HCT116 (cell line): ENCODE data around the gene DCLK3. TPM values are rescaled to one million over a fixed set of nuclear protein-coding genes. Genes with fewer than 3 reads are reported as not detected.

Experiments used
- ATAC-seq: fragments of 200-7000 bp; cut with Tn5 transposase; 2 replicates; pipeline ENCODE4 v1.9.1; 2020; ENCODE audit warnings: mild to moderate bottlenecking, moderate library complexity
- BruUV-seq: library from RNA; stranded (reverse); fragments of 400-500 nt; replicated peaks from 2 replicates; lab custom pipeline; 2021; lab: Mats Ljungman, UMichigan
- CTCF ChIA-PET: fragments of 300-600 bp; sonication (Branson Sonifier 250); formaldehyde crosslinking; loops from one replicate; lab custom pipeline; 2021; ENCODE audit warnings: antibody characterized with exemption; lab: Charles Lee
- POLR2A ChIA-PET: fragments of 300-600, 350-600 bp; sonication (Branson Sonifier 250); formaldehyde crosslinking; loops from one replicate; lab custom pipeline; 2021; ENCODE audit warnings: antibody characterized with exemption; lab: Charles Lee
- RAD21 ChIA-PET, 2 experiments: fragments of 300-600 bp; sonication (Branson Sonifier 250); formaldehyde crosslinking; loops; one replicate each; lab custom pipeline; 2023; ENCODE audit warnings: low total read pairs in 2 of 2; ENCODE audit not compliant: uncharacterized antibody in 2 of 2, unreplicated experiment in 2 of 2, low non-redundant PET in 1 of 2; lab: Charles Lee
- DNase-seq: peaks from one replicate; pipeline ENCODE4 v3.0.0-alpha.2; 2010; ENCODE audit warnings: low read depth, low spot score
- H2AFZ ChIP-seq: fragments of 200-600 bp; shearing (Covaris generic), sonication (generic); 2 replicates; pipeline ENCODE4 v1.6.1; 2017; ENCODE audit warnings: low read depth, mixed run types, mixed read lengths, antibody characterized with exemption, low read length; ENCODE audit not compliant: poor library complexity, severe bottlenecking
- H3K27ac ChIP-seq: 2 replicates; pipeline ENCODE4 v1.5.1; 2012; ENCODE audit warnings: low read depth, low read length
- H3K27me3 ChIP-seq: fragments of 200-600 bp; sonication (generic); 2 replicates; pipeline ENCODE4 v1.6.1; 2016; ENCODE audit warnings: mixed run types, low read length, mixed read lengths; ENCODE audit not compliant: insufficient read depth
- H3K36me3 ChIP-seq, 2 experiments: fragments of 200-500 bp in 1 of 2; fragments of 200-600 bp in 1 of 2; sonication (Bioruptor generic) in 1 of 2; sonication (generic) in 1 of 2; 2 replicates each; pipeline versions ENCODE4 v1.5.1 to v1.6.1; 2014 to 2016; ENCODE audit warnings: low read length in 2 of 2, inconsistent platforms in 1 of 2, mixed read lengths in 1 of 2, mixed run types in 1 of 2; ENCODE audit not compliant: insufficient read depth in 2 of 2, control insufficient read depth in 1 of 2
- H3K4me1 ChIP-seq, 2 experiments: fragments of 200-600 bp in 1 of 2; sonication (generic) in 1 of 2; 2 replicates each; pipeline versions ENCODE4 v1.5.1 to v1.6.1; 2012 to 2017; ENCODE audit warnings: low read length in 2 of 2, inconsistent platforms in 1 of 2, mild to moderate bottlenecking in 1 of 2, mixed read lengths in 1 of 2, mixed run types in 1 of 2, moderate library complexity in 1 of 2; ENCODE audit not compliant: insufficient read depth in 2 of 2, control insufficient read depth in 1 of 2
- H3K4me2 ChIP-seq: fragments of 200-600 bp; sonication (generic); 2 replicates; pipeline ENCODE4 v1.6.1; 2017; ENCODE audit warnings: mixed run types, low read length, mixed read lengths
- H3K4me3 ChIP-seq, 2 experiments: fragments of 200-600 bp in 1 of 2; sonication (generic) in 1 of 2; replicated peaks in 1 of 2; 2 replicates each; pipeline ENCODE4 v1.5.1; 2011 to 2016; ENCODE audit warnings: low read length in 2 of 2, control low read depth in 1 of 2, low read depth in 1 of 2, mild to moderate bottlenecking in 1 of 2, mixed read lengths in 1 of 2, mixed run types in 1 of 2
- H3K79me2 ChIP-seq: fragments of 200-600 bp; sonication (generic); 2 replicates; pipeline ENCODE4 v1.6.1; 2017; ENCODE audit warnings: mild to moderate bottlenecking, mixed run types, low read length, moderate library complexity, mixed read lengths; ENCODE audit not compliant: insufficient read depth
- H3K9ac ChIP-seq: fragments of 200-600 bp; sonication (generic); 2 replicates; pipeline ENCODE4 v1.6.1; 2016; ENCODE audit warnings: low read length, mixed read lengths
- H3K9me2 ChIP-seq: fragments of 200-600 bp; sonication (generic), shearing (Covaris generic); 2 replicates; pipeline ENCODE4 v1.6.1; 2017; ENCODE audit warnings: mixed run types, mild to moderate bottlenecking, moderate library complexity; ENCODE audit not compliant: insufficient read depth
- H3K9me3 ChIP-seq, 2 experiments: fragments of 200-500 bp in 1 of 2; fragments of 200-600 bp in 1 of 2; sonication (Bioruptor generic) in 1 of 2; sonication (generic) in 1 of 2; 2 replicates each; pipeline ENCODE4 v1.6.1; 2014 to 2017; ENCODE audit warnings: low read length in 2 of 2, mixed read lengths in 2 of 2, inconsistent platforms in 1 of 2, low read depth in 1 of 2, mild to moderate bottlenecking in 1 of 2, mixed run types in 1 of 2, moderate library complexity in 1 of 2; ENCODE audit not compliant: control insufficient read depth in 1 of 2, insufficient read depth in 1 of 2
- H4K20me1 ChIP-seq: fragments of 200-600 bp; sonication (generic), shearing (Covaris generic); 2 replicates; pipeline ENCODE4 v1.6.1; 2017; ENCODE audit warnings: mixed run types, mild to moderate bottlenecking, moderate library complexity; ENCODE audit not compliant: insufficient read depth
- CBX3 ChIP-seq: IDR thresholded peaks from 2 replicates; pipeline ENCODE4 v1.6.1; 2012; ENCODE audit warnings: low read depth
- CEBPB ChIP-seq: IDR thresholded peaks from 2 replicates; pipeline ENCODE4 v1.6.1; 2012; ENCODE audit warnings: low read depth
- EGR1 ChIP-seq: IDR thresholded peaks from 2 replicates; pipeline ENCODE4 v1.6.1; 2012; ENCODE audit warnings: low read depth
- EZH2phosphoT487 ChIP-seq: fragments of 200-600 bp; IDR thresholded peaks from 2 replicates; pipeline ENCODE4 v1.6.1; 2018; ENCODE audit warnings: antibody characterized with exemption, borderline replicate concordance
- FOSL1 ChIP-seq: IDR thresholded peaks from 2 replicates; pipeline ENCODE4 v1.6.1; 2012; ENCODE audit warnings: low read depth
- JUND ChIP-seq: IDR thresholded peaks from 2 replicates; pipeline ENCODE4 v1.6.1; 2012
- POLR2A ChIP-seq: IDR thresholded peaks from 2 replicates; pipeline ENCODE4 v1.7.0; 2011; ENCODE audit warnings: borderline replicate concordance; ENCODE audit not compliant: insufficient read depth, insufficient read length; ENCODE audit errors: extremely low read depth
- POLR2AphosphoS5 ChIP-seq: IDR thresholded peaks from 2 replicates; pipeline ENCODE4 v1.6.1; 2011; ENCODE audit warnings: mild to moderate bottlenecking, low read depth, low read length, moderate library complexity
- RAD21 ChIP-seq: IDR thresholded peaks from 2 replicates; pipeline ENCODE4 v1.6.1; 2012; ENCODE audit warnings: low read depth, mild to moderate bottlenecking
- SIN3A ChIP-seq: IDR thresholded peaks from 2 replicates; pipeline ENCODE4 v1.6.1; 2012; ENCODE audit warnings: low read depth
- SP1 ChIP-seq: IDR thresholded peaks from 2 replicates; pipeline ENCODE4 v1.6.1; 2012; ENCODE audit warnings: low read depth
- SRF ChIP-seq: IDR thresholded peaks from 2 replicates; pipeline ENCODE4 v1.6.1; 2012; ENCODE audit warnings: low read depth
- YY1 ChIP-seq: IDR thresholded peaks from 2 replicates; pipeline ENCODE4 v1.6.1; 2011; ENCODE audit warnings: low read length, low read depth, moderate library complexity, mild to moderate bottlenecking; ENCODE audit not compliant: insufficient replicate concordance; ENCODE audit errors: extremely low read depth
- ZFX ChIP-seq: fragments of 450-650 bp; IDR thresholded peaks from 2 replicates; pipeline ENCODE4 v1.6.1; 2017
- ZNF274 ChIP-seq: fragments of 200-500 bp; sonication (Bioruptor generic); IDR thresholded peaks from 2 replicates; pipeline ENCODE4 v1.6.1; 2014; ENCODE audit warnings: mild to moderate bottlenecking, low read depth, low read length, inconsistent platforms
- intact Hi-C: fragments of 100-400 bp; cut with micrococcal nuclease; formaldehyde crosslinking; loops from 2 replicates; pipeline ENCODE4 v1.10.0; 2022
- total RNA-seq: library from RNA; stranded (reverse); gene quantifications from one replicate; pipeline ENCODE4 v1.2.1, GENCODE V29; 2021; ENCODE audit not compliant: unreplicated experiment
- TF ChIP-seq, protein P1 (sequence below): IDR thresholded peaks from 2 replicates; pipeline ENCODE4 v1.6.1; 2012; ENCODE audit warnings: low read depth
- TF ChIP-seq, protein P2 (sequence below): IDR thresholded peaks from 2 replicates; pipeline ENCODE4 v1.6.1; 2012
- TF ChIP-seq, protein P3 (sequence below): IDR thresholded peaks from 2 replicates; pipeline ENCODE4 v1.6.1; 2011; ENCODE audit warnings: mild to moderate bottlenecking, low read length, moderate library complexity; ENCODE audit not compliant: insufficient replicate concordance; ENCODE audit errors: extremely low read depth
- TF ChIP-seq, protein P4 (sequence below), 3 experiments: fragments of 200-600 bp in 1 of 3; sonication (generic) in 1 of 3; IDR thresholded peaks in 2 of 3; conservative IDR thresholded peaks in 1 of 3; 2 replicates each; pipeline ENCODE4 v1.5.1; 2012 to 2017; ENCODE audit warnings: low read depth in 2 of 3, low read length in 2 of 3, antibody characterized with exemption in 1 of 3, borderline replicate concordance in 1 of 3, control low read depth in 1 of 3, mild to moderate bottlenecking in 1 of 3, mixed read lengths in 1 of 3, mixed run types in 1 of 3, moderate library complexity in 1 of 3; ENCODE audit not compliant: insufficient read depth in 1 of 3
- TF ChIP-seq, protein P5 (sequence below): IDR thresholded peaks from 2 replicates; pipeline ENCODE4 v1.6.1; 2012

The DCLK3 gene
- total RNA-seq, 1 experiment from 2014 or later, result not detected

DNA sequence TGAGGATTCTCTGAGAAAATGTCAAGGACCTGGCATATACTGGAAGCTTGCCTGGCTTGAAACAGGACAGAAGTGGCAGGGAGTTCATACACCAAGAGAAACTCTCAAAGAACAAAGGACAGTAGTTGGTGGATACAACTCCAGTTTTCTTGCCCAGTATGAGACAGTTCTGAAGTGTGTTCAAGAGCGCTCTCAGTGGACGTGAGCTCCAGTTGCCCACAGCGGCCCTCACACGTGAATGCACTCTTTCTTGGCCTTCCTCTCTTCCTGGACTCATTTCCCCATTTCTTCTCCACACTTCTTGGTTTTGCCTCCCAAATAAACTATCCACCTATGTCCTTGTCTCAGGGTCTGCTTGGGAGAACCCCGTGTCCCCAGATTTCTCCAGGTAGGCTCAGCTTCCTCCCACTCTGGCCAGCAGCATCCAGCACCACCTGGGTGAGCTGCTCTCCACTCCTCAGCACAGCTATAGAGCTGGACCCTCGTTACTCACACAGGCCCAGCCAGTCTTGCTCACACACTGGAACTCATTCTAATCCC, 54.5 kb downstream of the DCLK3 start:
- no TSS peak for BruUV-seq
- peaks cover 6% of the 10 kb centered on the region; the same call in 1 of the 2 replicates for H3K27me3 ChIP-seq
- H3K79me2 ChIP-seq, result no peaks in the 10 kb centered on the region
- POLR2A ChIA-PET, result no interaction called here
- H3K4me2 ChIP-seq, result no peak overlapping the region
- ATAC-seq (no peak), DNase-seq (no peak)
- RAD21 ChIA-PET, result no interaction called here
- no peak overlapping the region for H3K9ac ChIP-seq
- no peak overlapping the region for H3K4me3 ChIP-seq
- CTCF ChIA-PET, result no interaction called here
- H2AFZ ChIP-seq, result no peak overlapping the region
- TF ChIP-seq CEBPB (no peak), EZH2phosphoT487 (no peak), SP1 (no peak), POLR2AphosphoS5 (no peak), SRF (no peak), FOSL1 (no peak), RAD21 (no peak), ZFX (no peak), SIN3A (no peak), YY1 (no peak), CBX3 (no peak), JUND (no peak), POLR2A (no peak), EGR1 (no peak), ZNF274 (no peak)
- TF ChIP-seq, protein P1, sequence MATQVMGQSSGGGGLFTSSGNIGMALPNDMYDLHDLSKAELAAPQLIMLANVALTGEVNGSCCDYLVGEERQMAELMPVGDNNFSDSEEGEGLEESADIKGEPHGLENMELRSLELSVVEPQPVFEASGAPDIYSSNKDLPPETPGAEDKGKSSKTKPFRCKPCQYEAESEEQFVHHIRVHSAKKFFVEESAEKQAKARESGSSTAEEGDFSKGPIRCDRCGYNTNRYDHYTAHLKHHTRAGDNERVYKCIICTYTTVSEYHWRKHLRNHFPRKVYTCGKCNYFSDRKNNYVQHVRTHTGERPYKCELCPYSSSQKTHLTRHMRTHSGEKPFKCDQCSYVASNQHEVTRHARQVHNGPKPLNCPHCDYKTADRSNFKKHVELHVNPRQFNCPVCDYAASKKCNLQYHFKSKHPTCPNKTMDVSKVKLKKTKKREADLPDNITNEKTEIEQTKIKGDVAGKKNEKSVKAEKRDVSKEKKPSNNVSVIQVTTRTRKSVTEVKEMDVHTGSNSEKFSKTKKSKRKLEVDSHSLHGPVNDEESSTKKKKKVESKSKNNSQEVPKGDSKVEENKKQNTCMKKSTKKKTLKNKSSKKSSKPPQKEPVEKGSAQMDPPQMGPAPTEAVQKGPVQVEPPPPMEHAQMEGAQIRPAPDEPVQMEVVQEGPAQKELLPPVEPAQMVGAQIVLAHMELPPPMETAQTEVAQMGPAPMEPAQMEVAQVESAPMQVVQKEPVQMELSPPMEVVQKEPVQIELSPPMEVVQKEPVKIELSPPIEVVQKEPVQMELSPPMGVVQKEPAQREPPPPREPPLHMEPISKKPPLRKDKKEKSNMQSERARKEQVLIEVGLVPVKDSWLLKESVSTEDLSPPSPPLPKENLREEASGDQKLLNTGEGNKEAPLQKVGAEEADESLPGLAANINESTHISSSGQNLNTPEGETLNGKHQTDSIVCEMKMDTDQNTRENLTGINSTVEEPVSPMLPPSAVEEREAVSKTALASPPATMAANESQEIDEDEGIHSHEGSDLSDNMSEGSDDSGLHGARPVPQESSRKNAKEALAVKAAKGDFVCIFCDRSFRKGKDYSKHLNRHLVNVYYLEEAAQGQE, result no peak
- TF ChIP-seq, protein P2, sequence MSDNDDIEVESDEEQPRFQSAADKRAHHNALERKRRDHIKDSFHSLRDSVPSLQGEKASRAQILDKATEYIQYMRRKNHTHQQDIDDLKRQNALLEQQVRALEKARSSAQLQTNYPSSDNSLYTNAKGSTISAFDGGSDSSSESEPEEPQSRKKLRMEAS, result no peak
- TF ChIP-seq, protein P3, sequence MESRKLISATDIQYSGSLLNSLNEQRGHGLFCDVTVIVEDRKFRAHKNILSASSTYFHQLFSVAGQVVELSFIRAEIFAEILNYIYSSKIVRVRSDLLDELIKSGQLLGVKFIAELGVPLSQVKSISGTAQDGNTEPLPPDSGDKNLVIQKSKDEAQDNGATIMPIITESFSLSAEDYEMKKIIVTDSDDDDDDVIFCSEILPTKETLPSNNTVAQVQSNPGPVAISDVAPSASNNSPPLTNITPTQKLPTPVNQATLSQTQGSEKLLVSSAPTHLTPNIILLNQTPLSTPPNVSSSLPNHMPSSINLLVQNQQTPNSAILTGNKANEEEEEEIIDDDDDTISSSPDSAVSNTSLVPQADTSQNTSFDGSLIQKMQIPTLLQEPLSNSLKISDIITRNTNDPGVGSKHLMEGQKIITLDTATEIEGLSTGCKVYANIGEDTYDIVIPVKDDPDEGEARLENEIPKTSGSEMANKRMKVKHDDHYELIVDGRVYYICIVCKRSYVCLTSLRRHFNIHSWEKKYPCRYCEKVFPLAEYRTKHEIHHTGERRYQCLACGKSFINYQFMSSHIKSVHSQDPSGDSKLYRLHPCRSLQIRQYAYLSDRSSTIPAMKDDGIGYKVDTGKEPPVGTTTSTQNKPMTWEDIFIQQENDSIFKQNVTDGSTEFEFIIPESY, result no peak
- TF ChIP-seq, protein P4, sequence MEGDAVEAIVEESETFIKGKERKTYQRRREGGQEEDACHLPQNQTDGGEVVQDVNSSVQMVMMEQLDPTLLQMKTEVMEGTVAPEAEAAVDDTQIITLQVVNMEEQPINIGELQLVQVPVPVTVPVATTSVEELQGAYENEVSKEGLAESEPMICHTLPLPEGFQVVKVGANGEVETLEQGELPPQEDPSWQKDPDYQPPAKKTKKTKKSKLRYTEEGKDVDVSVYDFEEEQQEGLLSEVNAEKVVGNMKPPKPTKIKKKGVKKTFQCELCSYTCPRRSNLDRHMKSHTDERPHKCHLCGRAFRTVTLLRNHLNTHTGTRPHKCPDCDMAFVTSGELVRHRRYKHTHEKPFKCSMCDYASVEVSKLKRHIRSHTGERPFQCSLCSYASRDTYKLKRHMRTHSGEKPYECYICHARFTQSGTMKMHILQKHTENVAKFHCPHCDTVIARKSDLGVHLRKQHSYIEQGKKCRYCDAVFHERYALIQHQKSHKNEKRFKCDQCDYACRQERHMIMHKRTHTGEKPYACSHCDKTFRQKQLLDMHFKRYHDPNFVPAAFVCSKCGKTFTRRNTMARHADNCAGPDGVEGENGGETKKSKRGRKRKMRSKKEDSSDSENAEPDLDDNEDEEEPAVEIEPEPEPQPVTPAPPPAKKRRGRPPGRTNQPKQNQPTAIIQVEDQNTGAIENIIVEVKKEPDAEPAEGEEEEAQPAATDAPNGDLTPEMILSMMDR (IDR thresholded peaks at IDR 0.05 in 2 of 3, conservative IDR thresholded peaks at IDR 0.05 in 1 of 3; ENCODE audit: borderline replicate concordance in 1 of 3, insufficient read depth in 1 of 3, low read depth in 2 of 3, low read length in 2 of 3), result no peak
- TF ChIP-seq, protein P5, sequence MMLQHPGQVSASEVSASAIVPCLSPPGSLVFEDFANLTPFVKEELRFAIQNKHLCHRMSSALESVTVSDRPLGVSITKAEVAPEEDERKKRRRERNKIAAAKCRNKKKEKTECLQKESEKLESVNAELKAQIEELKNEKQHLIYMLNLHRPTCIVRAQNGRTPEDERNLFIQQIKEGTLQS, result no peak
- TF ChIP-seq, all 23 proteins: peak for 0
- Histone ChIP-seq H4K20me1 (no peaks in the 10 kb centered on the region), H3K36me3 (no peaks in the 10 kb centered on the region), H3K9me3 (no peaks in the 10 kb centered on the region), H3K27ac (no peak overlapping the region), H3K9me2 (no peaks in the 10 kb centered on the region), H3K4me1 (peaks cover 0 to 5% of the 10 kb centered on the region in 2 experiments; a peak in 1 of 4 replicates)
- intact Hi-C loops, result no loop called here
